Muscle layer of duodenum (tissue), 2 donors: Measurements from ENCODE around the gene PCGF1.
A peak's percentile ranks its signal among the peaks of the same experiment; 100 is the strongest.

ENCODE experiments used
- H3K27ac ChIP-seq: one replicate; pipeline ENCODE4 v1.7.0; 2013; ENCODE audit warnings: mild to moderate bottlenecking, low read length
- H3K27me3 ChIP-seq: one replicate; pipeline ENCODE4 v1.7.0; 2013; ENCODE audit warnings: low read depth, mild to moderate bottlenecking, control low read depth, low read length
- H3K36me3 ChIP-seq, 2 donors: one replicate each; pipeline ENCODE4 v1.7.0; 2013; ENCODE audit warnings: low read length in 2 of 2, control low read depth in 1 of 2, mild to moderate bottlenecking in 1 of 2; ENCODE audit not compliant: insufficient read depth in 2 of 2, control insufficient read depth in 1 of 2
- H3K4me1 ChIP-seq, 2 donors: one replicate each; pipeline ENCODE4 v1.7.0; 2013; ENCODE audit warnings: low read length in 2 of 2, mild to moderate bottlenecking in 2 of 2, control low read depth in 1 of 2, moderate library complexity in 1 of 2; ENCODE audit not compliant: insufficient read depth in 2 of 2, control insufficient read depth in 1 of 2
- H3K4me3 ChIP-seq, 2 donors: one replicate each; pipeline ENCODE4 v1.7.0; 2013; ENCODE audit warnings: low read length in 2 of 2, low read depth in 1 of 2, mild to moderate bottlenecking in 1 of 2
- H3K9me3 ChIP-seq, 2 donors: one replicate each; pipeline ENCODE4 v1.7.0; 2013; ENCODE audit warnings: low read length in 2 of 2, control low read depth in 1 of 2, mild to moderate bottlenecking in 1 of 2; ENCODE audit not compliant: control insufficient read depth in 1 of 2
- donor health status: healthy.

PCGF1 gene

GRCh38 chr2:74501335-74502071 is 6.0 kb downstream of the PCGF1 start:
- no peak overlapping the region for H3K27ac ChIP-seq
- no peaks in the 10 kb centered on the region for H3K9me3 ChIP-seq
- H3K27me3 ChIP-seq, result peaks cover 38% of the 10 kb centered on the region
- no peak overlapping the region for H3K4me3 ChIP-seq
- peaks cover 17 to 67% of the 10 kb centered on the region in 2 donors for H3K4me1 ChIP-seq
- H3K36me3 ChIP-seq, result peaks cover 13 to 20% of the 10 kb centered on the region in 2 donors

GRCh38 chr2:74500578-74500946 is 6.9 kb downstream of the PCGF1 start:
- Histone ChIP-seq H3K27me3 (peaks cover 38% of the 10 kb centered on the region), H3K27ac (no peak overlapping the region), H3K4me1 (peaks cover 11 to 57% of the 10 kb centered on the region in 2 donors)

GRCh38 chr2:74499940-74500577 is 7.4 kb downstream of the PCGF1 start:
- Histone ChIP-seq H3K27ac (no peak overlapping the region), H3K9me3 (no peaks in the 10 kb centered on the region), H3K4me3 (peak overlapping the region in 1 of 2 donors; percentile 54), H3K27me3 (peaks cover 38% of the 10 kb centered on the region), H3K4me1 (peaks cover 7 to 52% of the 10 kb centered on the region in 2 donors), H3K36me3 (peaks cover 5 to 10% of the 10 kb centered on the region in 2 donors)

More at GRCh38 chr2:74500578-74500946, 6.9 kb downstream of the PCGF1 start:
- H3K36me3 ChIP-seq, result peaks cover 10 to 15% of the 10 kb centered on the region in 2 donors
- no peak overlapping the region for H3K4me3 ChIP-seq
- H3K9me3 ChIP-seq, result no peaks in the 10 kb centered on the region

- H3K27ac ChIP-seq, result no peak within 1 kb of the TSS
- no peaks in the 10 kb centered on the region for H3K9me3 ChIP-seq
- H3K27me3 ChIP-seq, result peaks cover 38% of the 10 kb centered on the region
- peaks cover 7 to 46% of the 10 kb centered on the region in 2 donors for H3K4me1 ChIP-seq
- H3K36me3 ChIP-seq, result peaks cover 0 to 4% of the 10 kb centered on the region in 2 donors
- peak within 1 kb of the TSS; percentile 52 to 54 for H3K4me3 ChIP-seq
Measured at GRCh38 chr2:74499267-74499939, 8.1 kb downstream of the PCGF1 start, which contains the start of gene LBX2. Gene LBX2 (minus strand): TSS chr2:74499603. CDS start chr2:74499537, 66 bp downstream.

GRCh38 chr2:74498500-74499266 is 8.8 kb downstream of the PCGF1 start:
- peaks cover 38% of the 10 kb centered on the region for H3K27me3 ChIP-seq
- peaks cover 3 to 41% of the 10 kb centered on the region in 2 donors for H3K4me1 ChIP-seq
- no peak overlapping the region for H3K27ac ChIP-seq
- H3K9me3 ChIP-seq, result no peaks in the 10 kb centered on the region
- peaks cover 5 to 6% of the 10 kb centered on the region in 2 donors for H3K36me3 ChIP-seq
- peak overlapping the region; percentile 52 to 54 for H3K4me3 ChIP-seq

GRCh38 chr2:74497777-74498499 is 9.6 kb downstream of the PCGF1 start:
- H3K27ac ChIP-seq, result no peak overlapping the region
- H3K9me3 ChIP-seq, result no peaks in the 10 kb centered on the region
- peaks cover 38% of the 10 kb centered on the region for H3K27me3 ChIP-seq
- peaks cover 12 to 14% of the 10 kb centered on the region in 2 donors for H3K36me3 ChIP-seq
- H3K4me1 ChIP-seq, result peaks cover 3 to 34% of the 10 kb centered on the region in 2 donors
- peak overlapping the region; percentile 52 to 54 for H3K4me3 ChIP-seq

- no peak overlapping the region for H3K27ac ChIP-seq
Measured at GRCh38 chr2:74496997-74497776, 10.3 kb downstream of the PCGF1 start.

GRCh38 chr2:74495440-74495839 is 12.1 kb downstream of the PCGF1 start:
- Histone ChIP-seq H3K27me3 (peaks cover 27% of the 10 kb centered on the region), H3K4me3 (no peak overlapping the region), H3K4me1 (peaks cover 3 to 30% of the 10 kb centered on the region in 2 donors), H3K36me3 (peaks cover 37 to 39% of the 10 kb centered on the region in 2 donors), H3K27ac (no peak overlapping the region), H3K9me3 (no peaks in the 10 kb centered on the region)

More at GRCh38 chr2:74496997-74497776, 10.3 kb downstream of the PCGF1 start:
- Histone ChIP-seq H3K36me3 (peaks cover 20 to 21% of the 10 kb centered on the region in 2 donors), H3K4me1 (peaks cover 3 to 30% of the 10 kb centered on the region in 2 donors), H3K9me3 (no peaks in the 10 kb centered on the region), H3K27me3 (peaks cover 38% of the 10 kb centered on the region), H3K4me3 (peak overlapping the region in 1 of 2 donors; percentile 54)

- Histone ChIP-seq H3K27me3 (peaks cover 10% of the 10 kb centered on the region), H3K4me3 (no peak overlapping the region), H3K27ac (no peak overlapping the region), H3K4me1 (peaks cover 2 to 14% of the 10 kb centered on the region in 2 donors), H3K9me3 (no peaks in the 10 kb centered on the region), H3K36me3 (peaks cover 40 to 50% of the 10 kb centered on the region in 2 donors)
Measured at GRCh38 chr2:74493546-74493945, 13.9 kb downstream of the PCGF1 start.
